T47D (cell line): ENCODE data around the gene LTV1.

ENCODE experiments used
- DNase-seq, 2 experiments: peaks; one replicate each; pipeline versions ENCODE4 v3.0.0 to v3.0.0-alpha.2; 2011 to 2012; ENCODE audit warnings: low read depth in 1 of 2, low spot score in 1 of 2
- JUND ChIP-seq: IDR thresholded peaks from 2 replicates; pipeline ENCODE4 v1.6.1; 2012; ENCODE audit warnings: low read depth
- in situ Hi-C: cut with HindIII; loops from 2 replicates; pipeline ENCODE4 v1.10.0; 2016; ENCODE audit warnings: low sequenced_read_pairs, low pct_unique_long_range_greater_than_20kb

Gene LTV1

GRCh38 chr6:143882401-143882930 is 39.3 kb downstream of the LTV1 start:
- no peak for TF ChIP-seq JUND
- in situ Hi-C loops, result no loop called here
- no peak for DNase-seq

- DNase-seq, result no peak
- in situ Hi-C loops, result no loop called here
- no peak for TF ChIP-seq JUND
These were observed 41.2 kb downstream of the LTV1 start for GRCh38 chr6:143884216-143884900.

GRCh38 chr6:143885116-143885515 is 42.0 kb downstream of the LTV1 start:
- no peak for TF ChIP-seq JUND
- in situ Hi-C loops, result no loop called here
- no peak for DNase-seq

- no peak for TF ChIP-seq JUND
- DNase-seq, result no peak
- in situ Hi-C loops, result no loop called here
These were observed 51.5 kb downstream of the LTV1 start for GRCh38 chr6:143894655-143895054.

- no peak for TF ChIP-seq JUND
- in situ Hi-C loops, result no loop called here
- DNase-seq, result peak; percentile 9 to 74
These were observed 53.2 kb downstream of the LTV1 start for GRCh38 chr6:143896126-143896860.

- DNase-seq, result no peak
- in situ Hi-C loops, result no loop called here
- TF ChIP-seq JUND, result no peak
These were observed 57.2 kb downstream of the LTV1 start for GRCh38 chr6:143900358-143900757.

GRCh38 chr6:143901885-143902750 is 59.0 kb downstream of the LTV1 start:
- in situ Hi-C loops, result no loop called here
- no peak for TF ChIP-seq JUND
- DNase-seq, result no peak

GRCh38 chr6:143902827-143903226 is 59.7 kb downstream of the LTV1 start:
- no peak for TF ChIP-seq JUND
- in situ Hi-C loops, result no loop called here
- DNase-seq, result no peak

GRCh38 chr6:143911028-143911427 is 67.9 kb downstream of the LTV1 start:
- no peak for TF ChIP-seq JUND
- no peak for DNase-seq
- in situ Hi-C loops, result no loop called here

- in situ Hi-C loops, result no loop called here
- TF ChIP-seq JUND, result no peak
- DNase-seq, result no peak
These were observed 69.5 kb downstream of the LTV1 start for GRCh38 chr6:143912671-143913070.
